Lower leg skin (tissue), 3 donors: Measurements from ENCODE around the gene COG4.

Experiments
- POLR2A ChIP-seq, 2 donors: fragments of 450-650 bp; IDR thresholded peaks; one replicate each; pipeline ENCODE4 v1.6.1; 2016 to 2017; ENCODE audit warnings: antibody characterized with exemption in 2 of 2, mild to moderate bottlenecking in 1 of 2, moderate library complexity in 1 of 2
- TF ChIP-seq, protein P1 (sequence below), 3 donors: fragments of 450-650 bp; IDR thresholded peaks; one replicate each; pipeline ENCODE4 v1.5.1; 2016; ENCODE audit warnings: antibody characterized with exemption in 3 of 3, mild to moderate bottlenecking in 3 of 3, moderate library complexity in 2 of 3

DNA sequence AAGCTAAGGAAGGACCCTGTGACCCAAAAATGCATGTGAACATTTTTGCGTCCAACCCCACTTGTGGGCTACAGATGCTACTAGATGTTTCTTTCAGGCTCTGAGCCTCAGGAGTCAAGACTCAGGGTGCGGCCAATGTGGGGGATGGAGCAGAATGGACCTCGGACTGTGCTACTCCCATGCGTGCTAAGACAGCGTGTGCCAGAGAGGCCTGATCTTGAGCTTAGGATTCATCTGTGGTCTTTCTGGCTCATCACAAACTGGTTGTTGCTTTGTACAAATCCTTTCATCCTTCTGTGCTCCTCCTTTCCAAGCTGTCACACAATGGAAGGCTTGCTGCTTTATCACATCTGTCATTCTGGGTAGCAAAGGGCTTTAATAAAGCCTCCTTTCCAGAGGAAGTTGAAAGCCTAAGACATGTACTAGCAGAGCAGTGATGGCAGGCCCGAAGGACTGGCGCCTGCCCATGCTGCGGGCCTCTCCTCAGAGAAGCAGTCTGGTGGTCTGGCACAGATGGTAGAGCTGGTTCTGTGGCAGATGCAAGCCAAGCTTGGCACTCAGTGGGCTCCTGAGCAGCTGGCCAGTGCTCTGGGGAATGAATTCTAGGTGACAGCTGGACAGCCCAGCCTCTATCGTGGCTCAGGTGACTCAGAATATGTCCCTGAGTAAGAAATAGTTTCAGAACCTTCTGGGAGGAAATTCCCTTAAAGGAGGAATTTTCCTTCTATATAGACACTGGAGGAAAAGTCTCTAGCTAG is 27.8 kb downstream of the COG4 start:
- TF ChIP-seq, protein P1, sequence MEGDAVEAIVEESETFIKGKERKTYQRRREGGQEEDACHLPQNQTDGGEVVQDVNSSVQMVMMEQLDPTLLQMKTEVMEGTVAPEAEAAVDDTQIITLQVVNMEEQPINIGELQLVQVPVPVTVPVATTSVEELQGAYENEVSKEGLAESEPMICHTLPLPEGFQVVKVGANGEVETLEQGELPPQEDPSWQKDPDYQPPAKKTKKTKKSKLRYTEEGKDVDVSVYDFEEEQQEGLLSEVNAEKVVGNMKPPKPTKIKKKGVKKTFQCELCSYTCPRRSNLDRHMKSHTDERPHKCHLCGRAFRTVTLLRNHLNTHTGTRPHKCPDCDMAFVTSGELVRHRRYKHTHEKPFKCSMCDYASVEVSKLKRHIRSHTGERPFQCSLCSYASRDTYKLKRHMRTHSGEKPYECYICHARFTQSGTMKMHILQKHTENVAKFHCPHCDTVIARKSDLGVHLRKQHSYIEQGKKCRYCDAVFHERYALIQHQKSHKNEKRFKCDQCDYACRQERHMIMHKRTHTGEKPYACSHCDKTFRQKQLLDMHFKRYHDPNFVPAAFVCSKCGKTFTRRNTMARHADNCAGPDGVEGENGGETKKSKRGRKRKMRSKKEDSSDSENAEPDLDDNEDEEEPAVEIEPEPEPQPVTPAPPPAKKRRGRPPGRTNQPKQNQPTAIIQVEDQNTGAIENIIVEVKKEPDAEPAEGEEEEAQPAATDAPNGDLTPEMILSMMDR (IDR thresholded peaks at IDR 0.05) = no peak
- TF ChIP-seq POLR2A (IDR thresholded peaks at IDR 0.05) = no peak
